CD14-positive monocyte (primary cell): ENCODE measurements around the gene ZNF79. TPM values are rescaled to one million over a fixed set of nuclear protein-coding genes. Genes with fewer than 3 reads are reported as not detected.
A peak's percentile ranks its signal among the peaks of the same experiment; 100 is the strongest.

ENCODE experiments used
- DNase-seq, 3 donors: peaks; one replicate each; pipeline ENCODE4 v3.0.0-alpha.2; 2011 to 2022
- H2AFZ ChIP-seq: 2 replicates; pipeline ENCODE4 v1.6.0; 2012; ENCODE audit warnings: mild to moderate bottlenecking, low read depth, low read length, inconsistent platforms; ENCODE audit not compliant: insufficient read depth, poor library complexity, severe bottlenecking
- H3K27ac ChIP-seq, 2 donors: 1 replicate in 1 of 2; 2 replicates in 1 of 2; pipeline ENCODE4 v1.5.1; 2012 to 2013; ENCODE audit warnings: low read length in 2 of 2, control low read depth in 1 of 2, inconsistent platforms in 1 of 2, low read depth in 1 of 2, mild to moderate bottlenecking in 1 of 2
- H3K27me3 ChIP-seq, 2 donors: one replicate each; pipeline versions ENCODE4 v1.6.0 to v1.6.1; 2011 to 2013; ENCODE audit warnings: low read length in 2 of 2; ENCODE audit not compliant: control insufficient read depth in 2 of 2, insufficient read depth in 2 of 2
- H3K36me3 ChIP-seq, 2 donors: replicated peaks in 1 of 2; 1 replicate in 1 of 2; 2 replicates in 1 of 2; pipeline versions ENCODE4 v1.5.1 to v1.6.1; 2012 to 2013; ENCODE audit warnings: low read length in 2 of 2, control low read depth in 1 of 2, inconsistent platforms in 1 of 2, mild to moderate bottlenecking in 1 of 2; ENCODE audit not compliant: insufficient read depth in 2 of 2, control insufficient read depth in 1 of 2
- H3K4me1 ChIP-seq, 2 donors: 1 replicate in 1 of 2; 2 replicates in 1 of 2; pipeline versions ENCODE4 v1.5.1 to v1.6.1; 2012 to 2013; ENCODE audit warnings: low read length in 2 of 2, control low read depth in 1 of 2, inconsistent platforms in 1 of 2, mild to moderate bottlenecking in 1 of 2, moderate library complexity in 1 of 2; ENCODE audit not compliant: insufficient read depth in 2 of 2, control insufficient read depth in 1 of 2
- H3K4me2 ChIP-seq: replicated peaks from 2 replicates; pipeline ENCODE3; 2012; ENCODE audit warnings: low read length, moderate library complexity, mild to moderate bottlenecking; ENCODE audit not compliant: poor library complexity, severe bottlenecking; ENCODE audit errors: extremely low read depth
- H3K4me3 ChIP-seq, 3 experiments: fragments of 200-600 bp in 1 of 3; sonication (generic) in 1 of 3; replicated peaks in 1 of 3; 1 replicate in 2 of 3; 2 replicates in 1 of 3; pipeline ENCODE4 v1.5.1; 2011 to 2013; ENCODE audit warnings: low read length in 3 of 3, mild to moderate bottlenecking in 3 of 3, control low read depth in 2 of 3, low read depth in 2 of 3, inconsistent platforms in 1 of 3, moderate library complexity in 1 of 3
- H3K79me2 ChIP-seq: 2 replicates; pipeline ENCODE4 v1.6.0; 2012; ENCODE audit warnings: mild to moderate bottlenecking, control low read depth, inconsistent platforms, low read length, moderate library complexity; ENCODE audit not compliant: insufficient read depth
- H3K9ac ChIP-seq: 2 replicates; pipeline ENCODE4 v1.6.0; 2017; ENCODE audit warnings: low read length, mild to moderate bottlenecking; ENCODE audit not compliant: insufficient read depth, poor library complexity, severe bottlenecking
- H3K9me3 ChIP-seq, 2 donors: replicated peaks in 1 of 2; 1 replicate in 1 of 2; 2 replicates in 1 of 2; pipeline versions ENCODE4 v1.5.1 to v1.6.1; 2012 to 2013; ENCODE audit warnings: low read length in 2 of 2, control low read depth in 1 of 2; ENCODE audit not compliant: control insufficient read depth in 1 of 2, insufficient read depth in 1 of 2
- H4K20me1 ChIP-seq: 2 replicates; pipeline ENCODE4 v1.6.0; 2012; ENCODE audit warnings: mild to moderate bottlenecking, low read length, control low read depth, moderate library complexity; ENCODE audit not compliant: insufficient read depth
- H3K27ac Mint-ChIP-seq, 7 donors: one replicate each; pipeline ENCODE4 v1.8.0; 2020; ENCODE audit warnings: mild to moderate bottlenecking in 7 of 7, mixed read lengths in 7 of 7, moderate library complexity in 6 of 7, inconsistent platforms in 2 of 7
- H3K27me3 Mint-ChIP-seq, 3 donors: one replicate each; pipeline ENCODE4 v1.8.0; 2021 to 2022; ENCODE audit warnings: low read depth in 3 of 3, mild to moderate bottlenecking in 3 of 3, mixed read lengths in 3 of 3, moderate library complexity in 3 of 3, inconsistent platforms in 1 of 3
- H3K36me3 Mint-ChIP-seq, 2 donors: one replicate each; pipeline ENCODE4 v1.8.0; 2020; ENCODE audit warnings: mixed read lengths in 2 of 2, inconsistent platforms in 1 of 2, mild to moderate bottlenecking in 1 of 2
- H3K4me1 Mint-ChIP-seq: one replicate; pipeline ENCODE4 v1.8.0; 2020; ENCODE audit warnings: mild to moderate bottlenecking, mixed read lengths
- H3K4me3 Mint-ChIP-seq, 2 donors: one replicate each; pipeline ENCODE4 v1.8.0; 2020; ENCODE audit warnings: mild to moderate bottlenecking in 2 of 2, mixed read lengths in 2 of 2, moderate library complexity in 1 of 2
- H3K9me3 Mint-ChIP-seq, 7 donors: one replicate each; pipeline ENCODE4 v1.8.0; 2020 to 2022; ENCODE audit warnings: mixed read lengths in 7 of 7, mild to moderate bottlenecking in 6 of 7, moderate library complexity in 6 of 7, inconsistent platforms in 2 of 7
- WGBS: methylation state at CpG from one replicate; pipeline ENCODE4 v1.1.5; 2013; ENCODE audit warnings: missing lambda C conversion rate; ENCODE audit not compliant: insufficient coverage; 5-methylcytosine and 5-hydroxymethylcytosine counted together
- intact Hi-C, 2 donors: fragments of 100-400 bp; cut with micrococcal nuclease; formaldehyde crosslinking; loops; one replicate each; pipeline versions ENCODE4 v1.15.0 to v1.15.1; 2023
- polyA minus RNA-seq: library from RNA; depleted of rRNA, polyadenylated mRNA; stranded (reverse); fragments of >200 nt; gene quantifications from 2 replicates; pipeline ENCODE4 v1.2.3, GENCODE V29; 2012
- polyA plus RNA-seq, 3 donors: library from polyadenylated mRNA; depleted of rRNA in 1 of 3; unstranded in 2 of 3; stranded (reverse) in 1 of 3; fragments of 300-500 nt in 2 of 3; fragments of >200 nt in 1 of 3; fragmentation: Illumina TruSeq in 2 of 3; gene quantifications; 1 replicate in 2 of 3; 2 replicates in 1 of 3; pipeline ENCODE4 v1.2.3, GENCODE V29; 2012 to 2021
- total RNA-seq, 12 experiments: library from RNA in 1 of 12; stranded (reverse) in 1 of 12; fragments of 120-200 nt in 1 of 12; gene quantifications; one replicate each; pipeline ENCODE4 v1.2.4 and lab custom pipeline; 2013 to 2026; ENCODE audit warnings: mixed read lengths in 6 of 12, inconsistent platforms in 1 of 12
- TF ChIP-seq, protein P1 (sequence below): fragments of 200-600 bp; IDR thresholded peaks from one replicate; pipeline ENCODE4 v1.8.0; 2022; ENCODE audit warnings: antibody characterized with exemption, mild to moderate bottlenecking

ZNF79 gene
- 6.9 TPM for total RNA-seq (2013)
- polyA plus RNA-seq (1 to 10 TPM; 1.4 to 3.3 (median 2.0) TPM), polyA minus RNA-seq (7.2 and 12.2 TPM in 2 replicates), total RNA-seq (lab: John Stamatoyannopoulos, UW) (3.1 to 11.7 (median 7.7) reads per million in 11 experiments)

DNA sequence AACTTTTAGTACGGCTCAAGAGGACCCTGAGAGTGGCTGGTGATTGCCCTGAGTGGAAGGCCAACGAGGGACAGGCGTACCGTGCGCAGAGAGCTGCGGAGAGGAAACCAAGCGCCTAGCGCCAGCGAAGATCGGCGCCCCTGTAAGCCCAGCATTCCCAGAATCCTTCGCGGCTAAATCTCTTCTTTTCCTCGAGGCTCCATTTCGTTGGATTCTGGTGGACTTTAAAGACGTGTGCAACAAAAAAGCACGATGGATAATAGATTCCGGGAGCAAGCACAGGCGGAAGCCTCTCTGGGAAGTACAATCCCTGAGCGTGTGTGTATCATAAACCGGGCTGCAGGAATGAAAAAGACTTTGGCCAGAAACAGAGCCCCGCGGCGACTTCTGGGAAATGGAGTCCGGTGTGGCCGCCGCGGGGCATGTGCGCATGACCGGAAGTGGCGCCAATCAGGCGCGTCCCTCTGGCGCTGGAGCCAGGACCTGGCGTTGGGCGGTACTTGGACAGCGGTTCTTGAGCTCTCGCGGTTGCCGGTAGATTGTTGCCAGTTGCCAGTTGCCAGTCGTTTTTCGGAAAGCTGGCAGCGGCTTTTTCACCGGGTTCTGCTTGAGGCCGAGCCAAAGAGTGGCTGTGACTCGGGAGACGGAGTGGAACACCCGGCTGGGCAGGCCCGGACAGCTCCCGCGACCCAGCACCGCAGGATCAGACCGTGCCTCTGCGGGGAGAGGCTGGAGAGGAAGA, at the start of gene ZNF79:
Gene ZNF79, plus strand, starts transcription at position 449 of the 742 bp plus-strand sequence. CDS start 406 bp downstream, outside the sequence.
- H3K4me2 ChIP-seq: peak within 1 kb of the TSS; percentile 85
- Mint-ChIP-seq H3K4me1 (peaks cover 43% of the 10 kb centered on the region), H3K4me3 (peak within 1 kb of the TSS; percentile 96 to 99), H3K27me3 (peaks cover 0 to 2% (median 2%) of the 10 kb centered on the region in 3 donors), H3K36me3 (peaks cover 15 to 19% of the 10 kb centered on the region in 2 donors), H3K27ac (peak within 1 kb of the TSS; percentile 92 to 98 (median 96)), H3K9me3 (no peaks in the 10 kb centered on the region)
- H3K27ac ChIP-seq: peak within 1 kb of the TSS; percentile 75 to 83
- peak within 1 kb of the TSS; percentile 71 to 88 (median 79) for H3K4me3 ChIP-seq
- H3K9ac ChIP-seq: peak within 1 kb of the TSS; percentile 82
- H3K4me1 ChIP-seq: peaks cover 31% of the 10 kb centered on the region in 2 donors
- no peaks in the 10 kb centered on the region for H3K9me3 ChIP-seq
- TF ChIP-seq, protein P1, sequence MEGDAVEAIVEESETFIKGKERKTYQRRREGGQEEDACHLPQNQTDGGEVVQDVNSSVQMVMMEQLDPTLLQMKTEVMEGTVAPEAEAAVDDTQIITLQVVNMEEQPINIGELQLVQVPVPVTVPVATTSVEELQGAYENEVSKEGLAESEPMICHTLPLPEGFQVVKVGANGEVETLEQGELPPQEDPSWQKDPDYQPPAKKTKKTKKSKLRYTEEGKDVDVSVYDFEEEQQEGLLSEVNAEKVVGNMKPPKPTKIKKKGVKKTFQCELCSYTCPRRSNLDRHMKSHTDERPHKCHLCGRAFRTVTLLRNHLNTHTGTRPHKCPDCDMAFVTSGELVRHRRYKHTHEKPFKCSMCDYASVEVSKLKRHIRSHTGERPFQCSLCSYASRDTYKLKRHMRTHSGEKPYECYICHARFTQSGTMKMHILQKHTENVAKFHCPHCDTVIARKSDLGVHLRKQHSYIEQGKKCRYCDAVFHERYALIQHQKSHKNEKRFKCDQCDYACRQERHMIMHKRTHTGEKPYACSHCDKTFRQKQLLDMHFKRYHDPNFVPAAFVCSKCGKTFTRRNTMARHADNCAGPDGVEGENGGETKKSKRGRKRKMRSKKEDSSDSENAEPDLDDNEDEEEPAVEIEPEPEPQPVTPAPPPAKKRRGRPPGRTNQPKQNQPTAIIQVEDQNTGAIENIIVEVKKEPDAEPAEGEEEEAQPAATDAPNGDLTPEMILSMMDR: no peak
- H4K20me1 ChIP-seq: no peaks in the 10 kb centered on the region
- peak; percentile 84 to 88 (median 87) for DNase-seq
- WGBS: under 1% methylated on average over 54 of the region's 54 CpGs
- H3K79me2 ChIP-seq: peaks cover 62% of the 10 kb centered on the region
- intact Hi-C loops: loop anchor here in 1 of 2 donors (2.0 kb wide), 1 partner anchor 27 kb away; the partner anchor contains the start of genes LRSAM1 and RPL12
- H3K36me3 ChIP-seq: peaks cover 7 to 16% of the 10 kb centered on the region in 2 donors
- peak within 1 kb of the TSS; percentile 94 for H2AFZ ChIP-seq
- no peaks in the 10 kb centered on the region for H3K27me3 ChIP-seq

DNA sequence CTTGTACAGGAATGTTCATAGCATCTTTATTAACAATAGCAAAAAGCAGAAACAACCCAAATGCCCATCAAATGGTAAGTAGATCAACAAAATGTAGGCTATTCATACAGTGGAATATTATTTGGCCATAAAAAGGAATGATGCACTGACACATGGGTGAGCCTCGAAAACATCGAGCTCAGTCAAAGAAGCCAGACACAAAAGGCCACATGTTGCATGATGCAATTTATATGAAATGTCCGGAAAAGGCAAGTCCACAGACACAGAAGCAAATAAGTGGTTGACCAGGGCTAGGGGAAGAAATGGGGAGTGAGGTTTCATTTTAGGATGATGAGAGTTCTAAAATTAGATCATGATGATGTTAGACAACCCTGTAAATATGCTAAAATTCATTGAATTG, 43.7 kb upstream of the ZNF79 start:
- Mint-ChIP-seq H3K27me3 (peaks cover 7 to 21% (median 9%) of the 10 kb centered on the region in 3 donors), H3K36me3 (no peaks in the 10 kb centered on the region)
- intact Hi-C loops: no loop called here

More for the DNA sequence above, 43.7 kb upstream of the ZNF79 start:
- no peak for DNase-seq
- peaks cover 2 to 22% (median 13%) of the 10 kb centered on the region in 7 donors for H3K9me3 Mint-ChIP-seq
- WGBS: 81% methylated on average over 3 of the region's 3 CpGs
- no peak overlapping the region for H3K4me3 Mint-ChIP-seq
- no peak overlapping the region for H3K4me3 ChIP-seq
- no peaks in the 10 kb centered on the region for H3K4me1 ChIP-seq
- no peaks in the 10 kb centered on the region for H3K79me2 ChIP-seq
- TF ChIP-seq, protein P1: no peak
- no peak overlapping the region for H3K4me2 ChIP-seq
- no peak overlapping the region for H3K27ac Mint-ChIP-seq
- H3K9me3 ChIP-seq: peaks cover 2 to 10% of the 10 kb centered on the region in 2 donors
- H3K36me3 ChIP-seq: no peaks in the 10 kb centered on the region
- no peak overlapping the region for H2AFZ ChIP-seq
- no peaks in the 10 kb centered on the region for H3K27me3 ChIP-seq
- no peak overlapping the region for H3K27ac ChIP-seq
- H4K20me1 ChIP-seq: no peaks in the 10 kb centered on the region
- H3K9ac ChIP-seq: no peak overlapping the region
- no peaks in the 10 kb centered on the region for H3K4me1 Mint-ChIP-seq
